MM.1S (cell line): ENCODE results near the gene GON4L.
"Not testable (repeated sequence)": the region's sequence is repeated elsewhere in the genome, so short reads cannot be mapped to it uniquely, and the experiment has no call there.

Experiments
- DNase-seq: peaks from one replicate; pipeline ENCODE4 v3.0.0-alpha.2; 2015
- H2AFZ ChIP-seq: fragments of 300-600 bp; sonication (generic); 2 replicates; pipeline ENCODE4 v1.6.0; 2016; ENCODE audit warnings: antibody characterized with exemption, low read length
- H3F3A ChIP-seq: fragments of 300-600 bp; sonication (generic); 2 replicates; pipeline ENCODE4 v1.6.1; 2016; ENCODE audit warnings: mild to moderate bottlenecking, antibody characterized with exemption, low read length, moderate library complexity, mixed read lengths; ENCODE audit not compliant: insufficient read depth
- H3K27ac ChIP-seq: fragments of 300-600 bp; sonication (generic); 2 replicates; pipeline ENCODE4 v1.5.1; 2016; ENCODE audit warnings: mild to moderate bottlenecking, low read length
- H3K27me3 ChIP-seq: fragments of 300-600 bp; sonication (generic); replicated peaks from 2 replicates; pipeline ENCODE4 v1.6.0; 2016; ENCODE audit warnings: low read length; ENCODE audit not compliant: insufficient read depth
- H3K36me3 ChIP-seq: fragments of 300-600 bp; sonication (generic); replicated peaks from 2 replicates; pipeline ENCODE4 v1.6.1; 2016; ENCODE audit warnings: mild to moderate bottlenecking, low read length, mixed read lengths; ENCODE audit not compliant: insufficient read depth
- H3K4me1 ChIP-seq: fragments of 300-600 bp; sonication (generic); 2 replicates; pipeline ENCODE4 v1.6.1; 2016; ENCODE audit warnings: low read length, mixed read lengths
- H3K4me2 ChIP-seq: fragments of 300-600 bp; sonication (generic); 2 replicates; pipeline ENCODE4 v1.6.0; 2016; ENCODE audit warnings: low read depth, low read length
- H3K4me3 ChIP-seq: fragments of 300-600 bp; sonication (generic); 2 replicates; pipeline ENCODE4 v1.5.1; 2016; ENCODE audit warnings: low read length, mixed read lengths
- H3K79me2 ChIP-seq: fragments of 300-600 bp; sonication (generic); 2 replicates; pipeline ENCODE4 v1.6.1; 2016; ENCODE audit warnings: mixed run types, low read length, mixed read lengths
- H3K9ac ChIP-seq: fragments of 300-600 bp; sonication (generic); 2 replicates; pipeline ENCODE4 v1.6.1; 2016; ENCODE audit warnings: low read length, mixed read lengths
- H3K9me2 ChIP-seq: fragments of 300-600 bp; sonication (generic); replicated peaks from 2 replicates; pipeline ENCODE4 v1.6.1; 2016; ENCODE audit warnings: mild to moderate bottlenecking, low read length, mixed read lengths; ENCODE audit not compliant: insufficient read depth
- H3K9me3 ChIP-seq: fragments of 300-600 bp; sonication (generic); replicated peaks from 2 replicates; pipeline ENCODE4 v1.6.1; 2016; ENCODE audit warnings: mild to moderate bottlenecking, low read length, mixed read lengths; ENCODE audit not compliant: insufficient read depth
- H4K20me1 ChIP-seq: fragments of 300-600 bp; sonication (generic); 2 replicates; pipeline ENCODE4 v1.6.1; 2016; ENCODE audit warnings: mild to moderate bottlenecking, low read length, moderate library complexity, mixed read lengths; ENCODE audit not compliant: insufficient read depth
- CTCF ChIP-seq: fragments of 300-600 bp; sonication (generic); IDR thresholded peaks from 2 replicates; pipeline ENCODE4 v1.5.1; 2016; ENCODE audit warnings: antibody characterized with exemption, low read length, mixed read lengths
- EZH2 ChIP-seq: fragments of 300-600 bp; sonication (generic); optimal IDR thresholded peaks from 2 replicates; pipeline ENCODE3; 2017; ENCODE audit warnings: low read depth, mild to moderate bottlenecking, antibody characterized with exemption, low read length, mixed read lengths
- EZH2phosphoT487 ChIP-seq: fragments of 300-600 bp; sonication (generic); IDR thresholded peaks from 2 replicates; pipeline ENCODE4 v1.6.1; 2018; ENCODE audit warnings: antibody characterized with exemption, low read length

The GON4L gene

DNA sequence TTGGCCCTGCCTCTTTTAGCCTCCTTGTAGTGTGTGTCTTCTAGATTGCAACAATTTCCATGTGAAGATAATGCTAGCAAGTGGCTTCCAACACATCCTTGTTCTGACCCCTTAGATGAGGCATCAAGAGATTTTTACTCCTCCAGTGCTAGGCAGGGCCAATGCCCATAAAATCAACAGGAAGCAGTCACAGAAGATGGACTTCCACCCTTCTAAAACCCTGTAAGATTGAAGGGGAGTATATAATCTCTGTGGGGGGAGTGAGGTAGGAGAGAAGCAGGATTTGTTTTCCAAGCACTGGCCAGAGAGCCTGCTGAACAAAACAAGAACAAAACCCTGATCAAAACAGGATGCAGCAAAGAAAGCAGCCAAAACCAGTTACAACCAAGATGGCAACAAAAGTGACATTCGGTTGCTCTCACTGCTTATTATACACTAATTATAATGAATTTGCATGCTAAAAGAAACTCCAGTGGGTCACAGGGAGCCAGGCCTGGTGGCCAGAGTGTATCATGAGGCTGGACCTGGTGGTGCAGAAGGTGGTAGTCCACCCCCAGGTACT lies 12.1 kb downstream of the GON4L start:
- Histone ChIP-seq H3K36me3 (0 out of 2 replicates have a peak, but pooled peaks cover 5% of the 10 kb centered on the region), H4K20me1 (0 out of 2 replicates have a peak, but pooled peaks cover 4% of the 10 kb centered on the region)

GRCh38 chr1:155840386-155840785 lies 16.6 kb downstream of the GON4L start:
- Histone ChIP-seq H2AFZ (no peak overlapping the region), H3K4me1 (no peaks in the 10 kb centered on the region), H3K4me3 (no peak overlapping the region), H4K20me1 (0 out of 2 replicates have a peak, but pooled peaks cover 4% of the 10 kb centered on the region), H3K36me3 (0 out of 2 replicates have a peak, but pooled peaks cover 5% of the 10 kb centered on the region), H3K9ac (no peak overlapping the region), H3K9me2 (no peaks in the 10 kb centered on the region), H3K9me3 (no peaks in the 10 kb centered on the region), H3K4me2 (no peak overlapping the region), H3K27ac (no peak overlapping the region), H3F3A (no peaks in the 10 kb centered on the region), H3K79me2 (peaks cover 58% of the 10 kb centered on the region), H3K27me3 (no peaks in the 10 kb centered on the region)
- peak; percentile 1 for DNase-seq
- TF ChIP-seq CTCF = no peak
- TF ChIP-seq EZH2 = no peak
- no peak for TF ChIP-seq EZH2phosphoT487

More for the DNA sequence above, 12.1 kb downstream of the GON4L start:
- no peak overlapping the region for H2AFZ ChIP-seq
- H3K4me2 ChIP-seq = no peak overlapping the region
- TF ChIP-seq CTCF (no peak), EZH2phosphoT487 (no peak), EZH2 (no peak)
- no peaks in the 10 kb centered on the region for H3K9me3 ChIP-seq
- H3K9me2 ChIP-seq = no peaks in the 10 kb centered on the region
- H3K9ac ChIP-seq = no peak overlapping the region
- no peaks in the 10 kb centered on the region for H3F3A ChIP-seq
- no peak for DNase-seq
- H3K27me3 ChIP-seq = no peaks in the 10 kb centered on the region
- H3K4me1 ChIP-seq = no peaks in the 10 kb centered on the region
- no peak overlapping the region for H3K27ac ChIP-seq
- peaks cover 83% of the 10 kb centered on the region for H3K79me2 ChIP-seq
- no peak overlapping the region for H3K4me3 ChIP-seq

DNA sequence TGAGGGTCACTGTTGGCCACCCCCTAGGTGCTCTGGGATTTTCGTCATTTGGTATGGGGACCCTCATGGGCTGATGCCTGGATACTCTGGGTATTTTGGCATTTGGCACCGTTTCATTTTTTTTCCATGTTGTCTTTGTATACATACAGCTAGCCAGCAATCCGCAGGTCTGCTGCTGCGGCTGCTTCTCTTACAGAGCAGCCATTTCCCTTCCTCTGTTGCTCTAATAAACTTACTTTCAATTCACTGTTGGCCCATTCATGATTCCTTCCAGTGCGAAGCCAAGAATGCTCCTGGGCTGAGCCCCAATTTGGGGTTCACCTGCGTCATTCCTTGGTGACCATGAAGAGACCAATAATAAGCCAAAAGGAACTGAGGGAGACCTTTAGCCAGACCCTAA lies 21.5 kb downstream of the GON4L start:
- H3K9ac ChIP-seq = no peak overlapping the region
- H3F3A ChIP-seq = no peaks in the 10 kb centered on the region
- no peaks in the 10 kb centered on the region for H4K20me1 ChIP-seq
- no peaks in the 10 kb centered on the region for H3K36me3 ChIP-seq
- peak; percentile 5 for DNase-seq
- H3K9me3 ChIP-seq = no peaks in the 10 kb centered on the region
- TF ChIP-seq EZH2 = no peak
- TF ChIP-seq EZH2phosphoT487 = no peak
- TF ChIP-seq CTCF = no peak
- H3K4me2 ChIP-seq = no peak overlapping the region
- no peaks in the 10 kb centered on the region for H3K9me2 ChIP-seq
- no peak overlapping the region for H3K4me3 ChIP-seq
- H3K4me1 ChIP-seq = no peaks in the 10 kb centered on the region
- H3K27me3 ChIP-seq = no peaks in the 10 kb centered on the region
- no peak overlapping the region for H3K27ac ChIP-seq
- H3K79me2 ChIP-seq = peaks cover 19% of the 10 kb centered on the region; the same call in 1 of the 2 replicates
- no peak overlapping the region for H2AFZ ChIP-seq

- H4K20me1 ChIP-seq, H3K9me2 ChIP-seq, H3K4me3 ChIP-seq, H3F3A ChIP-seq, H2AFZ ChIP-seq, H3K36me3 ChIP-seq, H3K4me1 ChIP-seq, DNase-seq, H3K9me3 ChIP-seq, H3K27ac ChIP-seq, H3K27me3 ChIP-seq, H3K9ac ChIP-seq, H3K4me2 ChIP-seq: not testable (repeated sequence)
- peaks cover 14% of the 10 kb centered on the region; the same call in 1 of the 2 replicates for H3K79me2 ChIP-seq
Measured at GRCh38 chr1:155834927-155835399, 22.1 kb downstream of the GON4L start.
